H1 (cell line): ENCODE measurements around the gene IQCH. TPM values are rescaled to one million over a fixed set of nuclear protein-coding genes. Genes with fewer than 3 reads are reported as not detected.

Experiments
- CTCF ChIA-PET: fragments of 300-600 bp; sonication (Branson Sonifier 250); formaldehyde crosslinking; loops from one replicate; lab custom pipeline; 2021; ENCODE audit not compliant: partially characterized antibody; lab: Charles Lee
- POLR2A ChIA-PET: fragments of 300-600 bp; sonication (Branson Sonifier 250); formaldehyde crosslinking; loops from one replicate; lab custom pipeline; 2021; ENCODE audit warnings: inconsistent platforms; ENCODE audit not compliant: partially characterized antibody; lab: Charles Lee
- DNase-seq, 2 experiments: peaks; one replicate each; pipeline versions ENCODE4 v3.0.0 to v3.0.0-alpha.2; 2010 to 2022; ENCODE audit warnings: low spot score in 2 of 2, low read depth in 1 of 2, mixed read lengths in 1 of 2
- FAIRE-seq: peaks from 2 replicates; lab custom pipeline; 2011; peaks lifted over from hg19 to GRCh38; lab: Jason Lieb, UNC
- H2AFZ ChIP-seq: 2 replicates; pipeline ENCODE4 v1.8.1; 2012; ENCODE audit warnings: low read length, inconsistent platforms
- H2AK5ac ChIP-seq: 2 replicates; pipeline ENCODE4 v1.6.1; 2013; ENCODE audit warnings: low read depth, low read length
- H2BK120ac ChIP-seq: replicated peaks from 2 replicates; pipeline ENCODE3; 2013; ENCODE audit warnings: low read depth, low read length, inconsistent platforms
- H2BK12ac ChIP-seq: 2 replicates; pipeline ENCODE4 v1.6.1; 2013; ENCODE audit warnings: low read depth, low read length
- H2BK15ac ChIP-seq: 2 replicates; pipeline ENCODE4 v1.6.1; 2013; ENCODE audit warnings: low read length
- H2BK20ac ChIP-seq: 2 replicates; pipeline ENCODE4 v1.6.1; 2013; ENCODE audit warnings: low read length
- H2BK5ac ChIP-seq: 2 replicates; pipeline ENCODE4 v1.6.1; 2013; ENCODE audit warnings: low read depth, low read length
- H3K14ac ChIP-seq: 2 replicates; pipeline ENCODE4 v1.6.1; 2013; ENCODE audit warnings: inconsistent platforms; ENCODE audit not compliant: insufficient read length
- H3K18ac ChIP-seq: 2 replicates; pipeline ENCODE4 v1.6.1; 2013; ENCODE audit warnings: low read length; ENCODE audit errors: extremely low read depth
- H3K23ac ChIP-seq: 2 replicates; pipeline ENCODE4 v1.6.1; 2013; ENCODE audit warnings: inconsistent platforms; ENCODE audit not compliant: insufficient read length
- H3K23me2 ChIP-seq: 2 replicates; pipeline ENCODE4 v1.6.1; 2013; ENCODE audit warnings: low read depth, low read length
- H3K27ac ChIP-seq: 2 replicates; pipeline ENCODE4 v1.6.1; 2011; ENCODE audit warnings: low read depth, low read length, inconsistent platforms
- H3K27me3 ChIP-seq, 4 experiments: replicated peaks in 1 of 4; 1 replicate in 1 of 4; 2 replicates in 3 of 4; pipeline versions ENCODE4 v1.6.1 to v1.8.1; 2011 to 2013; ENCODE audit warnings: low read length in 3 of 4, mild to moderate bottlenecking in 3 of 4, inconsistent platforms in 2 of 4, mixed read lengths in 2 of 4, moderate library complexity in 1 of 4; ENCODE audit not compliant: control insufficient read depth in 3 of 4, insufficient read depth in 3 of 4; ENCODE audit errors: extremely low read depth in 1 of 4
- H3K36me3 ChIP-seq, 4 experiments: 2 replicates each; pipeline versions ENCODE4 v1.6.1 to v1.8.1; 2011 to 2013; ENCODE audit warnings: mild to moderate bottlenecking in 4 of 4, low read length in 3 of 4, moderate library complexity in 2 of 4, control low read depth in 1 of 4, inconsistent platforms in 1 of 4; ENCODE audit not compliant: insufficient read depth in 4 of 4, control insufficient read depth in 2 of 4
- H3K4ac ChIP-seq: replicated peaks from 2 replicates; pipeline ENCODE3; 2013; ENCODE audit warnings: low read length, low read depth, mixed read lengths, inconsistent platforms; ENCODE audit not compliant: insufficient read length
- H3K4me1 ChIP-seq, 4 experiments: replicated peaks in 1 of 4; 1 replicate in 1 of 4; 2 replicates in 3 of 4; pipeline versions ENCODE4 v1.6.1 to v1.8.1; 2011 to 2013; ENCODE audit warnings: low read length in 3 of 4, inconsistent platforms in 2 of 4, mixed read lengths in 1 of 4; ENCODE audit not compliant: insufficient read depth in 4 of 4, control insufficient read depth in 3 of 4
- H3K4me2 ChIP-seq, 2 experiments: 2 replicates each; pipeline versions ENCODE4 v1.6.1 to v1.8.1; 2011 to 2013; ENCODE audit warnings: low read depth in 2 of 2, low read length in 2 of 2, control low read depth in 1 of 2, inconsistent platforms in 1 of 2, mild to moderate bottlenecking in 1 of 2; ENCODE audit not compliant: insufficient read depth in 1 of 2
- H3K4me3 ChIP-seq, 4 experiments: fragments of 200-600, 300-600 bp in 1 of 4; sonication (generic), shearing (Covaris generic), sonication (Bioruptor Twin) in 1 of 4; 2 replicates each; pipeline versions ENCODE4 v1.5.1 to v1.8.1; 2011 to 2016; ENCODE audit warnings: low read length in 4 of 4, low read depth in 3 of 4, control low read depth in 2 of 4, inconsistent platforms in 2 of 4, mild to moderate bottlenecking in 2 of 4, mixed read lengths in 1 of 4, moderate library complexity in 1 of 4; ENCODE audit not compliant: insufficient read depth in 2 of 4; ENCODE audit errors: extremely low read depth in 1 of 4
- H3K56ac ChIP-seq: replicated peaks from 2 replicates; pipeline ENCODE3; 2013; ENCODE audit warnings: low read depth, mild to moderate bottlenecking, mixed read lengths, low read length, inconsistent platforms; ENCODE audit not compliant: insufficient read length
- H3K79me1 ChIP-seq: 2 replicates; pipeline ENCODE4 v1.6.1; 2013; ENCODE audit warnings: low read depth, low read length, control low read depth
- H3K79me2 ChIP-seq, 2 experiments: 2 replicates each; pipeline versions ENCODE4 v1.6.1 to v1.8.1; 2012 to 2013; ENCODE audit warnings: low read length in 2 of 2, mild to moderate bottlenecking in 2 of 2, inconsistent platforms in 1 of 2; ENCODE audit not compliant: insufficient read depth in 2 of 2, control insufficient read depth in 1 of 2
- H3K9ac ChIP-seq, 4 experiments: replicated peaks in 1 of 4; 1 replicate in 1 of 4; 2 replicates in 3 of 4; pipeline versions ENCODE4 v1.6.1 to v1.8.1; 2011 to 2013; ENCODE audit warnings: low read depth in 3 of 4, low read length in 3 of 4, control low read depth in 2 of 4, mild to moderate bottlenecking in 2 of 4, moderate library complexity in 2 of 4, inconsistent platforms in 1 of 4; ENCODE audit errors: extremely low read depth in 1 of 4
- H3K9me3 ChIP-seq, 2 experiments: 2 replicates each; pipeline versions ENCODE4 v1.6.1 to v1.8.1; 2012 to 2013; ENCODE audit warnings: mild to moderate bottlenecking in 2 of 2, moderate library complexity in 2 of 2, control low read depth in 1 of 2, inconsistent platforms in 1 of 2, low read depth in 1 of 2, low read length in 1 of 2, mixed read lengths in 1 of 2; ENCODE audit not compliant: insufficient read depth in 2 of 2
- H4K20me1 ChIP-seq, 2 experiments: replicated peaks in 1 of 2; 2 replicates each; pipeline versions ENCODE3 to v1.8.1; 2011 to 2013; ENCODE audit warnings: inconsistent platforms in 2 of 2, low read length in 2 of 2, mild to moderate bottlenecking in 1 of 2; ENCODE audit not compliant: insufficient read depth in 2 of 2, control insufficient read depth in 1 of 2
- H4K5ac ChIP-seq: 2 replicates; pipeline ENCODE4 v1.6.1; 2013; ENCODE audit warnings: low read length, low read depth, mixed read lengths, inconsistent platforms; ENCODE audit not compliant: insufficient read length
- H4K8ac ChIP-seq: 2 replicates; pipeline ENCODE4 v1.8.0; 2013; ENCODE audit warnings: mild to moderate bottlenecking, moderate library complexity, low read length, inconsistent platforms; ENCODE audit not compliant: insufficient read depth; ENCODE audit errors: extremely low read depth
- H4K91ac ChIP-seq: replicated peaks from 2 replicates; pipeline ENCODE3; 2013; ENCODE audit warnings: low read length, mixed read lengths, inconsistent platforms; ENCODE audit not compliant: insufficient read length
- PHF8 ChIP-seq: fragments of 200-600 bp; sonication (generic); conservative IDR thresholded peaks from 2 replicates; pipeline ENCODE4 v1.7.1; 2012; ENCODE audit warnings: low read depth, mild to moderate bottlenecking, inconsistent platforms, low read length, moderate library complexity
- RXRA ChIP-seq: IDR thresholded peaks from 2 replicates; pipeline ENCODE4 v1.6.1; 2011; ENCODE audit warnings: low read depth, mild to moderate bottlenecking, low read length, moderate library complexity; ENCODE audit not compliant: insufficient read depth
- polyA plus RNA-seq, 7 experiments: library from polyadenylated mRNA; depleted of rRNA in 3 of 7; stranded (reverse) in 5 of 7; unstranded in 2 of 7; fragments of >200 nt in 5 of 7; fragments of 200-250 nt in 2 of 7; gene quantifications; 1 replicate in 5 of 7; 2 replicates in 1 of 7; 4 replicates in 1 of 7; pipeline versions ENCODE4 v1.2.1 to v1.2.3, GENCODE V29; 2011 to 2013; ENCODE audit warnings: missing spikeins in 2 of 7, mixed read lengths in 2 of 7
- total RNA-seq: library from RNA; stranded (reverse); fragmentation: NEBNext Ultra II Directional; extraction: Animal tissue kit (Norgen Biotek cat#: 25700); gene quantifications from 2 replicates; pipeline ENCODE4 v1.2.1, GENCODE V29; 2021

Gene IQCH
- total and polyA plus RNA-seq, 2 of the 8 experiments (the other 6 are each of a cell fraction or from before 2014, with no cell fraction given), result 0.60 to 1.9 TPM

- Histone ChIP-seq H2BK15ac (no peak overlapping the region), H4K8ac (no peak overlapping the region), H3K36me3 (peaks cover 0 to 3% (median 0%) of the 10 kb centered on the region in 4 experiments; a peak in 1 of 8 replicates), H3K79me1 (no peaks in the 10 kb centered on the region), H3K9ac (no peak overlapping the region), H2BK20ac (no peak overlapping the region), H4K20me1 (no peaks in the 10 kb centered on the region), H2AK5ac (no peak overlapping the region), H3K23me2 (no peaks in the 10 kb centered on the region), H4K5ac (no peak overlapping the region), H3K4me1 (no peaks in the 10 kb centered on the region), H3K18ac (no peak overlapping the region), H4K91ac (no peak overlapping the region), H3K27me3 (no peaks in the 10 kb centered on the region), H3K27ac (no peak overlapping the region), H3K23ac (no peak overlapping the region), H3K79me2 (no peaks in the 10 kb centered on the region), H3K9me3 (peaks cover 9 to 10% of the 10 kb centered on the region in 2 experiments; a peak in 2 of 4 replicates), H3K4ac (no peak overlapping the region), H3K14ac (no peak overlapping the region), H2BK12ac (no peak overlapping the region), H2AFZ (no peak overlapping the region), H2BK5ac (no peak overlapping the region), H3K4me3 (no peak overlapping the region), H3K56ac (no peak overlapping the region), H2BK120ac (no peak overlapping the region), H3K4me2 (no peak overlapping the region)
- CTCF ChIA-PET, result no interaction called here
- FAIRE-seq, result no peak
- DNase-seq, result no peak
- TF ChIP-seq PHF8 (no peak), RXRA (no peak)
- POLR2A ChIA-PET, result no interaction called here
Observed at GRCh38 chr15:67349634-67350033, 95.0 kb downstream of the IQCH start.
